Measurements from ENCODE around the gene SIKE1.

The SIKE1 gene

DNA sequence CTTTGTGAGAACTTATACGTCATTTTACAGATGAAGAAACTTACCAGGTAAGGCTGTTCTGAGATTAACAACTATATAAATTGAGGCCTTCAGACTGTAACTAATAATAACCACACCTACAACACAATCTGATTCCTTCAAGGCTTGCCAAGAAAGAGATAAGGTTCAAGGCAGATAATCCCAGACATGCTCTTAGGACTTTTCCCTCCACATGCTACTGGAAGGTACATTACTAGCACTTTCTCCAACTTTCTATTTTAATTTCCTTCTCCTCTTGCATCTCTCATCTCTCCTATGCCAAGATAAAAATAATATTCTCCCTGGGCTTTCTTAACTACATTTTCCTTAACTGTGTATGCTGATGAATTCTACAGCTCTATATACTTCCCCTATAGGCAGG, 45.0 kb downstream of the SIKE1 start:
- no peak overlapping the region for H3K27ac ChIP-seq (ENCODE audit: low read length)
- peaks cover 70% of the 10 kb centered on the region for H3K36me3 ChIP-seq (replicated peaks; ENCODE audit: low read depth, low read length)
- no peak overlapping the region for H3K9ac ChIP-seq (ENCODE audit: low read length)
- H3K79me2 ChIP-seq (ENCODE audit: low read length) = peaks cover 27% of the 10 kb centered on the region
- H4K20me1 ChIP-seq (ENCODE audit: insufficient read depth, low read length) = peaks cover 5% of the 10 kb centered on the region
- no peaks in the 10 kb centered on the region for H3K27me3 ChIP-seq (ENCODE audit: low read depth, low read length)
- H3K4me3 ChIP-seq (ENCODE audit: low read length) = no peak overlapping the region
- no peaks in the 10 kb centered on the region for H3K4me1 ChIP-seq (ENCODE audit: low read length)
- no peak overlapping the region for H2AFZ ChIP-seq (ENCODE audit: low read depth, low read length)
- no peaks in the 10 kb centered on the region for H3K9me3 ChIP-seq (ENCODE audit: insufficient read depth, low read length)
- TF ChIP-seq, protein P1, sequence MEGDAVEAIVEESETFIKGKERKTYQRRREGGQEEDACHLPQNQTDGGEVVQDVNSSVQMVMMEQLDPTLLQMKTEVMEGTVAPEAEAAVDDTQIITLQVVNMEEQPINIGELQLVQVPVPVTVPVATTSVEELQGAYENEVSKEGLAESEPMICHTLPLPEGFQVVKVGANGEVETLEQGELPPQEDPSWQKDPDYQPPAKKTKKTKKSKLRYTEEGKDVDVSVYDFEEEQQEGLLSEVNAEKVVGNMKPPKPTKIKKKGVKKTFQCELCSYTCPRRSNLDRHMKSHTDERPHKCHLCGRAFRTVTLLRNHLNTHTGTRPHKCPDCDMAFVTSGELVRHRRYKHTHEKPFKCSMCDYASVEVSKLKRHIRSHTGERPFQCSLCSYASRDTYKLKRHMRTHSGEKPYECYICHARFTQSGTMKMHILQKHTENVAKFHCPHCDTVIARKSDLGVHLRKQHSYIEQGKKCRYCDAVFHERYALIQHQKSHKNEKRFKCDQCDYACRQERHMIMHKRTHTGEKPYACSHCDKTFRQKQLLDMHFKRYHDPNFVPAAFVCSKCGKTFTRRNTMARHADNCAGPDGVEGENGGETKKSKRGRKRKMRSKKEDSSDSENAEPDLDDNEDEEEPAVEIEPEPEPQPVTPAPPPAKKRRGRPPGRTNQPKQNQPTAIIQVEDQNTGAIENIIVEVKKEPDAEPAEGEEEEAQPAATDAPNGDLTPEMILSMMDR (IDR thresholded peaks at IDR 0.05; ENCODE audit: low read depth, low read length) = no peak
- no peak for TF ChIP-seq EZH2phosphoT487 (IDR thresholded peaks at IDR 0.05; ENCODE audit: low read depth)
- no peak overlapping the region for H3K4me2 ChIP-seq (ENCODE audit: low read length)

DNA sequence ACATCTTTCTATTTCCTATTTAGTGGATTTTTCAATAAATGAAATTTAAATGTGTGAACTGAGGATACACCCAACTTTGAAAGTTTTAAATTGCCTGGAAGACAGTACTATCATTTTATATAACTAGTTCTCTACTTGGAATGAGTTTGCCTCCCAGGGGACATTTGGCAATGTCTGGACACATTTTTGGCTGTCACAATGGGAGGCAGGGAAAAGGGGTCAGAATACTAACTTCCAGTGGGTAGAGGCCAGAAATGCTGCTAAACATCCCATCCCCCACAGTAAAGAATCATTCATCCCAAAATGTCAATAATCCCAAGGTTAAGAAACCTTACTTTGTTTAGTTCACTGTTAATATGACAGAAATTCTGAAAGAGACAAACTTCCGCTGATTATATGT, 50.7 kb downstream of the SIKE1 start:
- Histone ChIP-seq H3K9ac (ENCODE audit: low read length) (no peak overlapping the region), H2AFZ (ENCODE audit: low read depth, low read length) (no peak overlapping the region), H3K79me2 (ENCODE audit: low read length) (peaks cover 8% of the 10 kb centered on the region; the same call in 1 of the 2 replicates), H3K9me3 (ENCODE audit: insufficient read depth, low read length) (no peaks in the 10 kb centered on the region), H3K4me3 (ENCODE audit: low read length) (no peak overlapping the region), H3K36me3 (replicated peaks; ENCODE audit: low read depth, low read length) (peaks cover 72% of the 10 kb centered on the region), H3K4me1 (ENCODE audit: low read length) (no peaks in the 10 kb centered on the region), H4K20me1 (ENCODE audit: insufficient read depth, low read length) (no peaks in the 10 kb centered on the region), H3K27me3 (ENCODE audit: low read depth, low read length) (no peaks in the 10 kb centered on the region), H3K27ac (ENCODE audit: low read length) (no peak overlapping the region), H3K4me2 (ENCODE audit: low read length) (no peak overlapping the region)
- TF ChIP-seq EZH2phosphoT487 (IDR thresholded peaks at IDR 0.05; ENCODE audit: low read depth) = no peak
- TF ChIP-seq, protein P1 (IDR thresholded peaks at IDR 0.05; ENCODE audit: low read depth, low read length) = no peak

DNA sequence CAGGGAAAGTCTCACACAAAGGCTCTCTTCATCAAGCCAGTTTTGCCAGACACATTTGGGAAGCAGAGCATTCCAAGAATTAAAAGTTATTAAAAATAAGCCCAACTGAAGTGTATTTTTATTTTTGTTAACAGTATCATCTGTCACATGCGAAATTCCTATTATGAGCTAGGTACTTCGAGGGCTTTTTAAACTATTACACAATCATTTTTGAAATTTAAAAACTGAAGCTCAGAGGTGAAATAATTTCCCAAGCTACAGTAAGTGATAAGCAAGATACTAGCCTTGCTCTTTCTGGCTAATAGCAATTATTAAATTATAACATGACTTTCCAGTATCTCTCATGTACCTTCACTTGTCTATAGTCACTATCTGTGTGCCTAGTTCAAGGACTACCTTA, 51.9 kb downstream of the SIKE1 start:
- H3K4me2 ChIP-seq (ENCODE audit: low read length) = no peak overlapping the region
- no peak overlapping the region for H3K27ac ChIP-seq (ENCODE audit: low read length)
- H4K20me1 ChIP-seq (ENCODE audit: insufficient read depth, low read length) = no peaks in the 10 kb centered on the region
- no peak overlapping the region for H2AFZ ChIP-seq (ENCODE audit: low read depth, low read length)
- no peaks in the 10 kb centered on the region for H3K9me3 ChIP-seq (ENCODE audit: insufficient read depth, low read length)
- peaks cover 70% of the 10 kb centered on the region for H3K36me3 ChIP-seq (replicated peaks; ENCODE audit: low read depth, low read length)
- H3K27me3 ChIP-seq (ENCODE audit: low read depth, low read length) = no peaks in the 10 kb centered on the region
- H3K4me3 ChIP-seq (ENCODE audit: low read length) = no peak overlapping the region
- peaks cover 8% of the 10 kb centered on the region; the same call in 1 of the 2 replicates for H3K79me2 ChIP-seq (ENCODE audit: low read length)
- no peak overlapping the region for H3K9ac ChIP-seq (ENCODE audit: low read length)
- TF ChIP-seq EZH2phosphoT487 (IDR thresholded peaks at IDR 0.05; ENCODE audit: low read depth) = no peak
- TF ChIP-seq, protein P1 (IDR thresholded peaks at IDR 0.05; ENCODE audit: low read depth, low read length) = no peak
- no peaks in the 10 kb centered on the region for H3K4me1 ChIP-seq (ENCODE audit: low read length)

DNA sequence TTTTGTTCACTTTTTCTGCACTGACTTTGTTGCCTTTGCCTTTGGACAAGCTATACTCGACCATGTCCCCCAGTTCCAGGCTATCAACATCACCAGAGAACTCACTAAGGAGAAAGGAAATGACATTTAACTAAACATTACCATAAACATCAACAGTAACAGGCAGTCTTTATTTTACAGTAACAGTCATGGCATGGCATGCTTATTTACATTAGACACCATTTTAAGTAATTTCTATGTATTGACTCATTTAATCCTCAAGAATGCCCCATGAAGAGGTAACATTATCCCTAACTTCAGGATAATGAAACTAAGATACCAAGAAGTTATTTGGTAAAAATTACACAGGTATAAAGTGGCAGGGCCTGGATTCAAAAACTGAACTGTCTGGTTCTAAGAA, 55.3 kb downstream of the SIKE1 start:
- Histone ChIP-seq H3K27me3 (ENCODE audit: low read depth, low read length) (no peaks in the 10 kb centered on the region), H3K36me3 (replicated peaks; ENCODE audit: low read depth, low read length) (peaks cover 63% of the 10 kb centered on the region), H4K20me1 (ENCODE audit: insufficient read depth, low read length) (no peaks in the 10 kb centered on the region), H3K4me3 (ENCODE audit: low read length) (no peak overlapping the region), H3K79me2 (ENCODE audit: low read length) (no peaks in the 10 kb centered on the region; the same call in 1 of the 2 replicates), H3K4me1 (ENCODE audit: low read length) (no peaks in the 10 kb centered on the region), H3K9ac (ENCODE audit: low read length) (no peak overlapping the region), H3K27ac (ENCODE audit: low read length) (no peak overlapping the region), H2AFZ (ENCODE audit: low read depth, low read length) (no peak overlapping the region), H3K9me3 (ENCODE audit: insufficient read depth, low read length) (no peaks in the 10 kb centered on the region), H3K4me2 (ENCODE audit: low read length) (no peak overlapping the region)
- no peak for TF ChIP-seq EZH2phosphoT487 (IDR thresholded peaks at IDR 0.05; ENCODE audit: low read depth)
- TF ChIP-seq, protein P1 (IDR thresholded peaks at IDR 0.05; ENCODE audit: low read depth, low read length) = no peak
